Kidney capillary endothelial cell (primary cell): ENCODE results near the gene DPM3.
"Not testable (repeated sequence)": the region's sequence is repeated elsewhere in the genome, so short reads cannot be mapped to it uniquely, and the experiment has no call there.

Experiments used
- DNase-seq: peaks from one replicate; pipeline ENCODE4 v3.0.0-alpha.2; 2018; ENCODE audit warnings: low spot score

Gene DPM3

GRCh38 chr1:155139895-155140629 lies at the start of gene DPM3:
TSS of gene DPM3 (minus strand) at chr1:155140531. CDS start at chr1:155140240, 291 bp downstream.
- DNase-seq, result peak; percentile 68

GRCh38 chr1:155189926-155190325 lies 49.6 kb upstream of the DPM3 start:
- DNase-seq, result not testable (repeated sequence)

GRCh38 chr1:155188268-155188667 lies 47.9 kb upstream of the DPM3 start:
- no peak for DNase-seq

GRCh38 chr1:155187456-155187891 lies 47.1 kb upstream of the DPM3 start:
- no peak for DNase-seq

GRCh38 chr1:155186794-155187455 lies 46.6 kb upstream of the DPM3 start:
- no peak for DNase-seq

GRCh38 chr1:155186067-155186793 lies 45.9 kb upstream of the DPM3 start:
- no peak for DNase-seq

- DNase-seq, result no peak
Observed at GRCh38 chr1:155185783-155186066, 45.4 kb upstream of the DPM3 start.

- DNase-seq, result no peak
Observed at GRCh38 chr1:155184835-155185782, 44.8 kb upstream of the DPM3 start.

- DNase-seq, result no peak
Observed at GRCh38 chr1:155184351-155184811, 44.0 kb upstream of the DPM3 start.

GRCh38 chr1:155183775-155184221 lies 43.5 kb upstream of the DPM3 start:
- DNase-seq, result no peak

GRCh38 chr1:155182052-155182550 lies 41.8 kb upstream of the DPM3 start:
- DNase-seq, result no peak

GRCh38 chr1:155181371-155182051 lies 41.2 kb upstream of the DPM3 start:
- DNase-seq, result no peak

GRCh38 chr1:155179112-155180031 lies 39.0 kb upstream of the DPM3 start:
- DNase-seq, result no peak

- DNase-seq, result no peak
Observed at GRCh38 chr1:155178441-155179111, 38.2 kb upstream of the DPM3 start.

GRCh38 chr1:155177918-155178281 lies 37.6 kb upstream of the DPM3 start:
- DNase-seq, result no peak

GRCh38 chr1:155177192-155177917 lies 37.0 kb upstream of the DPM3 start:
- no peak for DNase-seq

GRCh38 chr1:155176544-155177071 lies 36.3 kb upstream of the DPM3 start:
- DNase-seq, result peak; percentile 75

- no peak for DNase-seq
Observed at GRCh38 chr1:155175927-155176371, 35.6 kb upstream of the DPM3 start.
